Body of pancreas (tissue), 4 donors: ENCODE results near the gene TMEM107.
A peak's percentile ranks its signal among the peaks of the same experiment; 100 is the strongest.

Source experiments
- CTCF ChIP-seq, 7 experiments: fragments of 450-650 bp in 4 of 7; fragments of 200-600 bp in 3 of 7; sonication (generic) in 3 of 7; IDR thresholded peaks; one replicate each; pipeline ENCODE4 v1.5.1; 2016 to 2019; ENCODE audit warnings: antibody characterized with exemption in 7 of 7
- POLR2A ChIP-seq, 3 donors: fragments of 450-650 bp; IDR thresholded peaks; one replicate each; pipeline ENCODE4 v1.6.1; 2016; ENCODE audit warnings: antibody characterized with exemption in 3 of 3, mild to moderate bottlenecking in 2 of 3

- no peak for TF ChIP-seq CTCF (IDR thresholded peaks at IDR 0.05)
- TF ChIP-seq POLR2A (IDR thresholded peaks at IDR 0.05): peak in 1 of 3 donors; percentile 6
These were observed 33.9 kb downstream of the TMEM107 start for GRCh38 chr17:8142158-8142886.
